Activated CD8-positive, alpha-beta memory T cell treated with anti-CD3 and anti-CD28 coated beads, Interleukin-2, amount 50 U/mL, for 4 hours (primary cell): Measurements from ENCODE around the gene BCL2L1.
"Not testable (repeated sequence)": the region's sequence is repeated elsewhere in the genome, so short reads cannot be mapped to it uniquely, and the experiment has no call there.

ENCODE experiments used
- DNase-seq: peaks from one replicate; pipeline ENCODE4 v3.0.0-alpha.2; 2020

BCL2L1 gene

DNA sequence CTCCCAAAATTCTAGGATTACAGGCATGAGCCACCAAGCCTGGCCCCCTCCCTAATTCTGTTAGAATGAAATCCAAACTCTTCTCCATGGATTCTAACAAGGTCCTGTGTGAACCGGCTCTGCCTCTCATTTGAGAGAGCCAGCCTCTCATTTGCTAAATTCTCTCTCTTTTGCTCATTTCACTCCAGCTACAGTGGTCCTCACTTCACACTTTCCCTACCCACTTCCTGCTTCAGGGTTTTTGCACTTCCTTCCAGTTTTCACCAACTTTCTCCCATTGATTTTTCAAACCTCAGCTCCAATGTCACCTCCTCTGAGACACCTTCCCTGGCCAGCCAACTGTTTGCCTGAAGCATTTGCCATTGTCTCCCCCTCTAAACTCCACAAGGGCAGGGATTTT, 79.8 kb downstream of the BCL2L1 start:
- no peak for DNase-seq

- no peak for DNase-seq
Measured at GRCh38 chr20:31641391-31641790, 81.3 kb downstream of the BCL2L1 start.

GRCh38 chr20:31640259-31640658, 82.4 kb downstream of the BCL2L1 start:
- no peak for DNase-seq

DNA sequence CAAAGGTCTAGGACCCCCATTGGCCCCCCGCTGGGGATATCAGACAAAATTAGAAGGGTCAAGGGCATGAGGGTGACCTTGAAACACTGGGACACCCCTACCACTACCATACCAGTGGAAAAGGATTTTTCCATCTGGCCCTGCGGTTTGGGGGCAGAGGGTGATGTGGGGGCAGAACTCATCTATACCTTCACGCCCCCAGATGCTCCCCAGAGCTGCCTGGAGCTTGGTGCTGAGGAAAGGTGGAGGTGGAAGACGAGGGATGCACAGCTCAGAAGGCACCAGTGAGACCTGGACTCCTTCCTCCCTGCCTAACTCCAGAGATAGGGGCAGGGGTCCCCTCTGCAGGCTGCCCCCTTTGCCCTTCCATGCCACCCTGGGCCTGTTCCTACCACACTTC, 83.9 kb downstream of the BCL2L1 start:
- DNase-seq = no peak

GRCh38 chr20:31638317-31638716, 84.4 kb downstream of the BCL2L1 start:
- no peak for DNase-seq

DNA sequence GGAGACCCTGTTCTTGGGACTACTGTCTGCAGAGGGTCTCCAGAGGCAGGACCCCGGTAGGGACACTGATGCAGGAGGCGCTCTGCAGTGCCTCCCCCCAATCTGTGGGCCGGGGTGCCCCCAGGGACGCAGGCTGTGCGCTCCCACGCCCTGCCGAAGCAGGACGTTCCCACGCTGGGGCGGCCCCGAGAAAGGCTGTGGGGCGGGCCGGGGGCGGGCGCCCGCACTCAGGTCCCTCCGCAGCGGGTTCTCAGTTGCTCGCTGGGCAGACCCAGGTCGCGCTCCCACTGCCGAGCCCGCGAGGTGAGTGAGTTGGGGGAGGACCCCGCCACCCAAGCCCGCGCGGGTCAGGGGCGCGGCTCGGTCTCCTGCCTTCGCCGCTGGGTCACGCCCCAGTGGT, 85.0 kb downstream of the BCL2L1 start, which contains the start of gene COX4I2:
Gene COX4I2, plus strand, starts transcription at position 253 of the 400 bp plus-strand sequence. CDS start 1,106 bp downstream, outside the sequence.
- DNase-seq = no peak

DNA sequence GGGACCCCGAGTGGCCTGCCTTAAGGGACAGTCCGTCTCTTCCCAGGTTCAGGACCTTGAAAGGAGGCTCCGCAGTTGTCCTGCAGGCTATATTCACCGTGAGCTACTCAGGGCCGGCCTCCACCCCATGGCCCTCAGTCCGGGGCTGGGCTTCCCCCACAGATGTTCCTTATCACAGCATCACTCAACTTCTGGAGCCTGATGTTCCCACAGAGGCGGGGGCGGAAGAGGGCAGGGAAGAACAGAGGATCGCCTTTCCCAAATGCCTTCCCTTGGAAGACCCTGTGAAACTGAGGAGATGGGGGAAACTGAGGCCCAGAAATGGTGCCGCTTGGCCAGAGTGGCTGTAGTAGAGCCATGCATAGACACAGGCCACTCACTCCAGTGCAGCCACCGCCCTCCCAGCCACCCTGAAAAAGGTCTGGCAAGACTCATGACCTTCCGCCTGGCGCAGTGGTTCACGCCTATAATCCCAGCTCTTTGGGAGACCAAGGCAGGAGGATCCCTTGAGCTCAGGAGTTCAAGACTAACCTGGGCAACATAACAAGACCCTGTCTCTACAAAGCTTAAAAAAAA, 89.2 kb downstream of the BCL2L1 start:
- DNase-seq = no peak

GRCh38 chr20:31632548-31633338, 89.9 kb downstream of the BCL2L1 start:
- DNase-seq = no peak

DNA sequence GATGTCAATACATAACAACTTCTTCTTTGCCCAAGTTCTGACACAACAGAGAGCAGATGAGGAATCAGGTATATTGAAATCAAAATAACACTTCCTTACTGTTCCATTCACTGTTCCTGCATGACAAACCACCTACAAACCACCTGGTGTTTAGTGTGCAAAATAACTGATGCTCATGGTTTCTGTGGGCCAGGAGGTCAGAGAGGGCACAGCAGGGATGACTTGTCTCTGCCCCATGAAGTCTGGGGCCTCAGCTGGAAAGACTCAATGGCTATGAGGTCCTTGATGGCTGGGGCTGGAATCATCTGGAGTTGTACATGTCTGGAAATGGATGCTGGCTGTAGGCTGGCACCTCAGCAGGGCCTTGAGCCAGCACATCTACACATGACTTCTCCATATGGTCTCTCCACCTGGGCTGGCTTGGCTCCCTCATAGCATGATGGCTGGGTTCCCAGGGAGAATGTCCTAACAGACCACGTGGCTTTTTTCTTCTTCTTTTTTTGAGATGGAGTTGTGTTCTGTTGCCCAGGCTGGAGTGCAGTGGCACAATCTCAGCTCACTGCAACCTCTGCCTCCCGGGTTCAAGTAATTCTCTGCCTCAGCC, 92.4 kb downstream of the BCL2L1 start:
- no peak for DNase-seq

- DNase-seq = not testable (repeated sequence)
Measured at GRCh38 chr20:31628057-31628456, 94.6 kb downstream of the BCL2L1 start.

DNA sequence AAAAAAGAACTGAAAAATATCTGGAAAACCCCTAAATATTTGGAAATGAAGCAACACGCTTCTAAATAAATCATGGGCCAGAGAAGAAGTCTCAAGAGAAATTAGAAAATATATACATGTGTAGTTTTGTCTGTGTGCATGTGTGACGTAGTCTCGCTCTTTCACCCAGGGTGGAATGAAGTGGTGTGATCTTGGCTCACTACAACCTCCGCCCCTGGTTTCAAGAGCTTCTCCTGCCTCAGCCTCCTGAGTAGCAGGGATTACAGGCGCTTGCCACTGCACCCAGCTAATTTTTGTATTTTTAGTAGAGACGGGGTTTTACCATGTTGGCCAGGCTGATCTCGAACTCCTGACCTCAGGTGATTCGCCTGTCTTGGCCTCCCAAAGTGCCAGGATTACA, 96.1 kb downstream of the BCL2L1 start:
- not testable (repeated sequence) for DNase-seq

DNA sequence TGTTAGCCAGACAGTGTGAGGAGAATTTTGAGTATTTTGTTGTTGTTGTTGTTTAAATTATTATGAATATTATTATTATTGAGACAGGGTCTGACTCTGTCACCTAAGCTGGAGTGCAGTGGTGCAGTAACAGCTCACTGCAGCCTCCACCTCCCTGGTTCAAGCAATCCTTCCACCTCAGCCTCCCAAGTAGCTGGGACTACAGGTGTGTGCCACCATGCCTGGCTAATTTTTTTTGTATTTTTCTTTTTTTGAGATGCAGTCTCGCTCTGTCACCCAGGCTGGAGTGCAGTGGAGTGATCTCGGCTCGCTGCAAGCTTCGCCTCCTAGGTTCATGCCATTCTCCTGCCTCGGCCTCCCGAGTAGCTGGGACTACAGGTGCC, 99.6 kb downstream of the BCL2L1 start:
- not testable (repeated sequence) for DNase-seq

DNA sequence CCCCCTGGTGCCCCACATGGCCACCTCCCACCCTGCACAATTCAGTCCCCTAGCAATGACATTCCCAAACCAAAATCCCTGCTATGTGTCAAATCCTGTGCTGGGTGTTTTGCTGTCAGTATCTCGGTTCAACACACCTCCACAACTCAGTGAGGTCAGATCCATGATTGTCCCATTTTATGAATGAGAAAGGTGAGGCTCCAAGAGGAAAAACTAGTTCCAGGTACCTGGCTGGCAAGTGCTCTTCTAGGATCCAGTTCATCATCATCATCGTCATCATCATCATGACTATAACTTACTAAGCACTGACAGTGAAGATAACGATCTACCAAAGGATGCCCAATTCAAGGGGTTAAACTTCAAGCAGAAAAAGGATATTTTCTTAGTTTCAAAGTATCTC, 102.4 kb downstream of the BCL2L1 start:
- no peak for DNase-seq

DNA sequence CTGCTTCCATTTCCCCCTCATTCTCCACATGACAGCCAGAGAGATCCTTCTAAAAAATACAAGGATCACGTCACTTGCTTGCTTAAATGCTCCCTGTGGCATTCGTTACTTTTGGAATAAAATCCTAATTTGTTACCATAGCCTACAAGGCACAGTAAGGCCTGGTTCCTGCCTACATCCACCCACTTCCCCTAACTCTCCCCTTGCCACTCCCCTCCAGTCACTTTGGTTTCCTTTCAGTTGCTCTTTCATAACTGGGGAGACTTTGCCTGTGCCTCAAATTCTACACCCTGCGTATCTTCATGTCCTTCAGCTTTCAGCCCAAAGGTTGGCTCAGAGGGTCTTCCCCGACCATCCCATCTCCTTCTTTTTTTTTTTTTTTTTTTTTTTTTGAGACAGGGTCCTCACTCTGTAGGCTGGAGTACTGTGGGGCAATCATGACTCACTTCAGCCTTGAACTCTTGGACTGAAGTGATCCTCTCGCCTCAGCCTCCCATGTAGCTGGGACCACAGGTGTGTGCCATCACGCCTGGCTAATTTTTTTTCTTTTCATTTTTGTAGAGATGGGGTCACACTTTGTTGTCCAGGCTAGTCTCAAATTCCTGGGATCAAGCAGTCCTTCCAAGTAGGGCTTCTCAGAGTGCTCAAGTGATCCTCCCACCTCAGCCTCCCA, 105.1 kb downstream of the BCL2L1 start:
- DNase-seq = no peak

DNA sequence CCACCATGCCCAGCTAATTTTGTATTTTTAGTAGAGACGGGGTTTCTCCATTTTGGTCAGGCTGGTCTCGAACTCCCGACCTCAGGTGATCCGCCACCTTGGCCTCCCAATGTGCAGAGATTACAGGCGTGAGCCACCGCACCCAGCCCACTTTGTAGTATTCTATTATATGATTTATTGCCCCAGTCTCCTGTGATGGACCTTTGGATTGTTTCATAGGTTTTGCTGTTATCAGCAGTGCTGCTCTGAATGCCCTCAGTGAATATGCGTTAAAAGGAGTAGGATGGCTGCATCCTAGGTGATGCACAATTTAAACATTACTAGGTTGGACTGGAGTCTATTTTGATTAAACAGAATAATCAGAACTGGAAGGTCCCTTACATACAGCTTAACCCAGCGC, 107.3 kb downstream of the BCL2L1 start:
- DNase-seq = no peak
